ENCODE measurements around the gene WWP2.
"Not testable (repeated sequence)": the region's sequence is repeated elsewhere in the genome, so short reads cannot be mapped to it uniquely, and the experiment has no call there.

The WWP2 gene

GRCh38 chr16:69745959-69746358, 16.2 kb upstream of the WWP2 start:
- DNase-seq (ENCODE audit: low read depth in 2 of 2): no peak

- no peak for DNase-seq (ENCODE audit: low read depth in 2 of 2)
Observed at GRCh38 chr16:69747115-69747514, 15.0 kb upstream of the WWP2 start.

- DNase-seq (ENCODE audit: low read depth in 2 of 2): no peak
Observed at GRCh38 chr16:69748694-69749345, 13.3 kb upstream of the WWP2 start.

GRCh38 chr16:69754143-69754468, 8.0 kb upstream of the WWP2 start:
- no peak for DNase-seq (ENCODE audit: low read depth in 2 of 2)

GRCh38 chr16:69754469-69755310, 7.4 kb upstream of the WWP2 start, which contains the start of gene NOB1:
Gene NOB1 (minus strand): TSS chr16:69754926. CDS start chr16:69754910, 16 bp downstream.
- peak; percentile 90 to 96 for DNase-seq (ENCODE audit: low read depth in 2 of 2)

- no peak for DNase-seq (ENCODE audit: low read depth in 2 of 2)
Observed at GRCh38 chr16:69756705-69757104, 5.4 kb upstream of the WWP2 start.

GRCh38 chr16:69757375-69757774, 4.8 kb upstream of the WWP2 start:
- DNase-seq (ENCODE audit: low read depth in 2 of 2): not testable (repeated sequence)

GRCh38 chr16:69762814-69763598, 874 bp downstream of the WWP2 start:
- no peak for DNase-seq (ENCODE audit: low read depth in 2 of 2)

- DNase-seq (ENCODE audit: low read depth in 2 of 2): no peak
Observed at GRCh38 chr16:69763599-69763942, 1.4 kb downstream of the WWP2 start.

- DNase-seq (ENCODE audit: low read depth in 2 of 2): no peak
Observed at GRCh38 chr16:69767459-69768229, 5.5 kb downstream of the WWP2 start.

- DNase-seq (ENCODE audit: low read depth in 2 of 2): no peak
Observed at GRCh38 chr16:69768666-69769065, 6.5 kb downstream of the WWP2 start.

- no peak for DNase-seq (ENCODE audit: low read depth in 2 of 2)
Observed at GRCh38 chr16:69769404-69769803, 7.3 kb downstream of the WWP2 start.

GRCh38 chr16:69771651-69771967, 9.5 kb downstream of the WWP2 start:
- no peak for DNase-seq (ENCODE audit: low read depth in 2 of 2)

- DNase-seq (ENCODE audit: low read depth in 2 of 2): no peak
Observed at GRCh38 chr16:69773260-69773947, 11.3 kb downstream of the WWP2 start.

GRCh38 chr16:69775563-69775962, 13.4 kb downstream of the WWP2 start:
- DNase-seq (ENCODE audit: low read depth in 2 of 2): no peak

- DNase-seq (ENCODE audit: low read depth in 2 of 2): no peak
Observed at GRCh38 chr16:69779724-69780123, 17.6 kb downstream of the WWP2 start.

- no peak for DNase-seq (ENCODE audit: low read depth in 2 of 2)
Observed at GRCh38 chr16:69781118-69781517, 19.0 kb downstream of the WWP2 start.

GRCh38 chr16:69784586-69784985, 22.5 kb downstream of the WWP2 start:
- no peak for DNase-seq (ENCODE audit: low read depth in 2 of 2)

- no peak for DNase-seq (ENCODE audit: low read depth in 2 of 2)
Observed at GRCh38 chr16:69787883-69788282, 25.8 kb downstream of the WWP2 start.

- not testable (repeated sequence) for DNase-seq (ENCODE audit: low read depth in 2 of 2)
Observed at GRCh38 chr16:69791391-69791847, 29.3 kb downstream of the WWP2 start.

GRCh38 chr16:69793526-69793925, 31.4 kb downstream of the WWP2 start:
- no peak for DNase-seq (ENCODE audit: low read depth in 2 of 2)
